IMR-90 (cell line): ENCODE measurements around the gene CD99L2.

Experiments
- BHLHE40 ChIP-seq: fragments of 150-350 bp; IDR thresholded peaks from 2 replicates; pipeline ENCODE4 v1.6.1; 2016; ENCODE audit warnings: mild to moderate bottlenecking, low read depth, low read length
- FOS ChIP-seq: fragments of 150-350 bp; IDR thresholded peaks from 2 replicates; pipeline ENCODE4 v1.6.1; 2016; ENCODE audit warnings: low read depth, low read length
- MXI1 ChIP-seq: IDR thresholded peaks from 2 replicates; pipeline ENCODE4 v1.6.1; 2012; ENCODE audit warnings: low read depth, mild to moderate bottlenecking, low read length, moderate library complexity, borderline replicate concordance
- SMC3 ChIP-seq: fragments of 150-350 bp; IDR thresholded peaks from 2 replicates; pipeline ENCODE4 v1.6.1; 2016; ENCODE audit warnings: low read depth, mild to moderate bottlenecking, antibody characterized with exemption, low read length, moderate library complexity
- TF ChIP-seq, protein P1 (sequence below): conservative IDR thresholded peaks from 2 replicates; pipeline ENCODE4 v1.5.1; 2012; ENCODE audit warnings: mild to moderate bottlenecking, low read depth, low read length, improper control_type of control experiment

DNA sequence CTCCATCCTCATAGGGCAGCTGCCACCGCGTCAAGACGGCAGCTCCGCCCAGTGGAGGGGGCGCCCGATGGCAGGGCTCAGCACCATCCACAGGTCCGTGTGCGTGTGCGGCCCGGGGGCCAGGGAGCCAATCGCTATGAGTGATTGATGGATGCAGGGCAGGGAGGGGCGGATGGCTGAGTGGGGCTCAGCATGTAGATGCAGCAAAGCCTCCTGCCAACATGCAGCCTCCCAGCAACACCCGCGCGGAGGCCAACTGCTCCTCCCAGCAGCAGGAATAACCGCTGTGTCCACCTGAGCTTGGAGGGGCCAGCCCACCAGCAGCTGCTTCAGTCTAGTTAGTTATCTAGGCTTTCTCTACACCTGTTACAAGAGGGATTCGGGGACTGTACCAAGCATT is 127.8 kb downstream of the CD99L2 start:
- TF ChIP-seq, protein P1, sequence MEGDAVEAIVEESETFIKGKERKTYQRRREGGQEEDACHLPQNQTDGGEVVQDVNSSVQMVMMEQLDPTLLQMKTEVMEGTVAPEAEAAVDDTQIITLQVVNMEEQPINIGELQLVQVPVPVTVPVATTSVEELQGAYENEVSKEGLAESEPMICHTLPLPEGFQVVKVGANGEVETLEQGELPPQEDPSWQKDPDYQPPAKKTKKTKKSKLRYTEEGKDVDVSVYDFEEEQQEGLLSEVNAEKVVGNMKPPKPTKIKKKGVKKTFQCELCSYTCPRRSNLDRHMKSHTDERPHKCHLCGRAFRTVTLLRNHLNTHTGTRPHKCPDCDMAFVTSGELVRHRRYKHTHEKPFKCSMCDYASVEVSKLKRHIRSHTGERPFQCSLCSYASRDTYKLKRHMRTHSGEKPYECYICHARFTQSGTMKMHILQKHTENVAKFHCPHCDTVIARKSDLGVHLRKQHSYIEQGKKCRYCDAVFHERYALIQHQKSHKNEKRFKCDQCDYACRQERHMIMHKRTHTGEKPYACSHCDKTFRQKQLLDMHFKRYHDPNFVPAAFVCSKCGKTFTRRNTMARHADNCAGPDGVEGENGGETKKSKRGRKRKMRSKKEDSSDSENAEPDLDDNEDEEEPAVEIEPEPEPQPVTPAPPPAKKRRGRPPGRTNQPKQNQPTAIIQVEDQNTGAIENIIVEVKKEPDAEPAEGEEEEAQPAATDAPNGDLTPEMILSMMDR, result no peak
- no peak for TF ChIP-seq MXI1
- no peak for TF ChIP-seq BHLHE40
- no peak for TF ChIP-seq SMC3
- TF ChIP-seq FOS, result no peak
